ENCODE results near the gene ZNF605.
"Not testable (repeated sequence)": the region's sequence is repeated elsewhere in the genome, so short reads cannot be mapped to it uniquely, and the experiment has no call there.

Gene ZNF605

GRCh38 chr12:132949936-132950837 lies 5.9 kb downstream of the ZNF605 start:
- no peak for DNase-seq (ENCODE audit: low read depth)

GRCh38 chr12:132948146-132949066 lies 7.7 kb downstream of the ZNF605 start:
- no peak for DNase-seq (ENCODE audit: low read depth)

- DNase-seq (ENCODE audit: low read depth): no peak
These were observed 9.8 kb downstream of the ZNF605 start for GRCh38 chr12:132946246-132946820.

GRCh38 chr12:132945806-132946205 lies 10.3 kb downstream of the ZNF605 start:
- DNase-seq (ENCODE audit: low read depth): no peak

- DNase-seq (ENCODE audit: low read depth): no peak
These were observed 13.5 kb downstream of the ZNF605 start for GRCh38 chr12:132942611-132943010.

GRCh38 chr12:132941336-132941954 lies 14.7 kb downstream of the ZNF605 start:
- DNase-seq (ENCODE audit: low read depth): no peak

- DNase-seq (ENCODE audit: low read depth): no peak
These were observed 15.9 kb downstream of the ZNF605 start for GRCh38 chr12:132940071-132940719.

- DNase-seq (ENCODE audit: low read depth): not testable (repeated sequence)
These were observed 17.3 kb downstream of the ZNF605 start for GRCh38 chr12:132938807-132939206.

GRCh38 chr12:132937476-132937875 lies 18.6 kb downstream of the ZNF605 start:
- DNase-seq (ENCODE audit: low read depth): no peak

- DNase-seq (ENCODE audit: low read depth): not testable (repeated sequence)
These were observed 19.2 kb downstream of the ZNF605 start for GRCh38 chr12:132936921-132937320.

GRCh38 chr12:132936163-132936562 lies 19.9 kb downstream of the ZNF605 start:
- no peak for DNase-seq (ENCODE audit: low read depth)

GRCh38 chr12:132926415-132926833 lies 29.7 kb downstream of the ZNF605 start:
- DNase-seq (ENCODE audit: low read depth): no peak

GRCh38 chr12:132925597-132926414 lies 30.3 kb downstream of the ZNF605 start:
- DNase-seq (ENCODE audit: low read depth): no peak

- DNase-seq (ENCODE audit: low read depth): no peak
These were observed 31.8 kb downstream of the ZNF605 start for GRCh38 chr12:132924356-132924755.

- no peak for DNase-seq (ENCODE audit: low read depth)
These were observed 32.7 kb downstream of the ZNF605 start for GRCh38 chr12:132923356-132923909.

GRCh38 chr12:132922676-132923075 lies 33.4 kb downstream of the ZNF605 start:
- DNase-seq (ENCODE audit: low read depth): no peak

GRCh38 chr12:132921685-132922084 lies 34.4 kb downstream of the ZNF605 start:
- DNase-seq (ENCODE audit: low read depth): no peak

- DNase-seq (ENCODE audit: low read depth): no peak
These were observed 37.4 kb downstream of the ZNF605 start for GRCh38 chr12:132918680-132919079.

- DNase-seq (ENCODE audit: low read depth): no peak
These were observed 47.1 kb downstream of the ZNF605 start for GRCh38 chr12:132909030-132909368.
